PC-3 (cell line): ENCODE measurements around the gene IFT122. TPM values are rescaled to one million over a fixed set of nuclear protein-coding genes. Genes with fewer than 3 reads are reported as not detected.

Experiments used
- ATAC-seq: fragments of 200-7000 bp; cut with Tn5 transposase; 2 replicates; pipeline ENCODE4 v1.9.1; 2020; ENCODE audit warnings: mild to moderate bottlenecking, moderate library complexity
- BruUV-seq: library from RNA; stranded (reverse); fragments of 400-500 nt; replicated peaks from 2 replicates; lab custom pipeline; 2021; lab: Mats Ljungman, UMichigan
- CTCF ChIA-PET: fragments of 300-600 bp; sonication (Branson Sonifier 250); formaldehyde crosslinking; loops from one replicate; lab custom pipeline; 2022; ENCODE audit warnings: antibody characterized with exemption; lab: Charles Lee
- POLR2A ChIA-PET: fragments of 300-600 bp; sonication (Branson Sonifier 250); formaldehyde crosslinking; loops from one replicate; lab custom pipeline; 2022; ENCODE audit warnings: antibody characterized with exemption; ENCODE audit not compliant: unreplicated experiment; lab: Charles Lee
- DNase-seq: peaks from one replicate; pipeline ENCODE4 v3.0.0-alpha.2; 2015
- H2AFZ ChIP-seq: fragments of 300-600 bp; sonication (generic); 2 replicates; pipeline ENCODE4 v1.6.0; 2016; ENCODE audit warnings: antibody characterized with exemption, low read length
- H3F3A ChIP-seq: fragments of 300-600 bp; sonication (generic); one replicate; pipeline ENCODE4 v1.6.0; 2017; ENCODE audit warnings: antibody characterized with exemption, low read length, control low read depth, mild to moderate bottlenecking; ENCODE audit not compliant: unreplicated experiment
- H3K27ac ChIP-seq: fragments of 300-600 bp; sonication (generic); 2 replicates; pipeline ENCODE4 v1.5.1; 2016; ENCODE audit warnings: mild to moderate bottlenecking, low read length
- H3K27me3 ChIP-seq: fragments of 300-600 bp; sonication (generic); 2 replicates; pipeline ENCODE4 v1.6.1; 2016; ENCODE audit warnings: low read length, mixed read lengths
- H3K36me3 ChIP-seq: fragments of 300-600 bp; sonication (generic); 2 replicates; pipeline ENCODE4 v1.6.1; 2016; ENCODE audit warnings: low read depth, mixed run types, low read length, mixed read lengths
- H3K4me1 ChIP-seq: fragments of 300-600 bp; sonication (generic); 2 replicates; pipeline ENCODE4 v1.5.1; 2016; ENCODE audit warnings: low read length; ENCODE audit not compliant: insufficient read depth
- H3K4me2 ChIP-seq: fragments of 300-600 bp; sonication (generic); 2 replicates; pipeline ENCODE4 v1.6.0; 2016; ENCODE audit warnings: low read length
- H3K4me3 ChIP-seq: fragments of 300-600 bp; sonication (generic); 2 replicates; pipeline ENCODE4 v1.5.1; 2016; ENCODE audit warnings: mild to moderate bottlenecking, low read length, mixed read lengths
- H3K79me2 ChIP-seq: fragments of 300-600 bp; sonication (generic); 2 replicates; pipeline ENCODE4 v1.6.1; 2017; ENCODE audit warnings: low read length, mixed read lengths
- H3K9ac ChIP-seq: fragments of 300-600 bp; sonication (generic); 2 replicates; pipeline ENCODE4 v1.6.0; 2016; ENCODE audit warnings: mild to moderate bottlenecking, low read length
- H3K9me2 ChIP-seq: fragments of 300-600 bp; sonication (generic); replicated peaks from 2 replicates; pipeline ENCODE4 v1.6.1; 2016; ENCODE audit warnings: mixed run types, low read length, mixed read lengths
- H3K9me3 ChIP-seq: fragments of 300-600 bp; sonication (generic); 2 replicates; pipeline ENCODE4 v1.6.1; 2016; ENCODE audit warnings: low read length, mixed read lengths
- H4K20me1 ChIP-seq: fragments of 300-600 bp; sonication (generic); 2 replicates; pipeline ENCODE4 v1.6.1; 2016; ENCODE audit warnings: low read length, mixed read lengths
- EZH2 ChIP-seq: fragments of 300-600 bp; sonication (generic); IDR thresholded peaks from one replicate; pipeline ENCODE4 v1.6.1; 2017; ENCODE audit warnings: antibody characterized with exemption, mild to moderate bottlenecking, low read length; ENCODE audit not compliant: unreplicated experiment
- EZH2phosphoT487 ChIP-seq: fragments of 300-600 bp; sonication (generic); IDR thresholded peaks from 2 replicates; pipeline ENCODE4 v1.6.1; 2018; ENCODE audit warnings: mild to moderate bottlenecking, antibody characterized with exemption, low read length, borderline replicate concordance
- intact Hi-C: fragments of 100-400 bp; cut with micrococcal nuclease; formaldehyde crosslinking; loops from 2 replicates; pipeline ENCODE4 v1.9.0; 2023
- total RNA-seq: library from RNA; depleted of rRNA; stranded (reverse); fragments of >200 nt; gene quantifications from 2 replicates; pipeline ENCODE4 v1.2.3, GENCODE V29; 2014
- TF ChIP-seq, protein P1 (sequence below): fragments of 300-600 bp; sonication (generic); conservative IDR thresholded peaks from 2 replicates; pipeline ENCODE4 v1.5.1; 2017; ENCODE audit warnings: antibody characterized with exemption, low read depth, mild to moderate bottlenecking, low read length

Gene IFT122
- total RNA-seq, 1 experiment from 2014 or later, result 10.2 TPM

DNA sequence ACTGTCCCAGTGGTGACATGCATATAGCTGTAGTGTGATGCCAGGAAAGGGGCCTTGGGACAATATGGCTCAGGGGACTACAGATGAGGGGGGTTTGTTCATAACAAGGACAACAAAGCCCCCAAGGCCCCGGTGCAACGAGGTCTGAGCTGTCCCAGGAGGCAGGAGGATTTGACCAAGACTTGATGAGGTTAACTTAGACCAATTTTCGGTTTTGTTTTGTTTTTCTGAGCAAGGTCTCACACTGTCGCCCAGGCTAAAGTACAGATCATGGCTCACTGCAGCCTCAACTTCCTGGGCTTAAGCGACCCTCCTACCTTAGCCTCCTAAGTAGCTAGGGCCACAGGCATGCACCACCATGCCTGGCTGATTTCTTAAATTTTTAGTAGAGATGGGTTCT is 35.4 kb upstream of the IFT122 start:
- Histone ChIP-seq H3F3A (no peaks in the 10 kb centered on the region), H2AFZ (no peak overlapping the region), H4K20me1 (no peaks in the 10 kb centered on the region), H3K27ac (no peak overlapping the region), H3K9me3 (no peaks in the 10 kb centered on the region), H3K4me2 (no peak overlapping the region), H3K4me1 (no peaks in the 10 kb centered on the region), H3K27me3 (no peaks in the 10 kb centered on the region), H3K9ac (no peak overlapping the region), H3K36me3 (no peaks in the 10 kb centered on the region), H3K79me2 (no peaks in the 10 kb centered on the region), H3K9me2 (no peaks in the 10 kb centered on the region), H3K4me3 (no peak overlapping the region)
- no peak for TF ChIP-seq EZH2
- TF ChIP-seq, protein P1, sequence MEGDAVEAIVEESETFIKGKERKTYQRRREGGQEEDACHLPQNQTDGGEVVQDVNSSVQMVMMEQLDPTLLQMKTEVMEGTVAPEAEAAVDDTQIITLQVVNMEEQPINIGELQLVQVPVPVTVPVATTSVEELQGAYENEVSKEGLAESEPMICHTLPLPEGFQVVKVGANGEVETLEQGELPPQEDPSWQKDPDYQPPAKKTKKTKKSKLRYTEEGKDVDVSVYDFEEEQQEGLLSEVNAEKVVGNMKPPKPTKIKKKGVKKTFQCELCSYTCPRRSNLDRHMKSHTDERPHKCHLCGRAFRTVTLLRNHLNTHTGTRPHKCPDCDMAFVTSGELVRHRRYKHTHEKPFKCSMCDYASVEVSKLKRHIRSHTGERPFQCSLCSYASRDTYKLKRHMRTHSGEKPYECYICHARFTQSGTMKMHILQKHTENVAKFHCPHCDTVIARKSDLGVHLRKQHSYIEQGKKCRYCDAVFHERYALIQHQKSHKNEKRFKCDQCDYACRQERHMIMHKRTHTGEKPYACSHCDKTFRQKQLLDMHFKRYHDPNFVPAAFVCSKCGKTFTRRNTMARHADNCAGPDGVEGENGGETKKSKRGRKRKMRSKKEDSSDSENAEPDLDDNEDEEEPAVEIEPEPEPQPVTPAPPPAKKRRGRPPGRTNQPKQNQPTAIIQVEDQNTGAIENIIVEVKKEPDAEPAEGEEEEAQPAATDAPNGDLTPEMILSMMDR, result no peak
- TF ChIP-seq EZH2phosphoT487, result no peak
- no peak for ATAC-seq
- BruUV-seq, result no TSS peak
- CTCF ChIA-PET, result no interaction called here
- intact Hi-C loops, result no loop called here
- POLR2A ChIA-PET, result no interaction called here
- DNase-seq, result no peak

DNA sequence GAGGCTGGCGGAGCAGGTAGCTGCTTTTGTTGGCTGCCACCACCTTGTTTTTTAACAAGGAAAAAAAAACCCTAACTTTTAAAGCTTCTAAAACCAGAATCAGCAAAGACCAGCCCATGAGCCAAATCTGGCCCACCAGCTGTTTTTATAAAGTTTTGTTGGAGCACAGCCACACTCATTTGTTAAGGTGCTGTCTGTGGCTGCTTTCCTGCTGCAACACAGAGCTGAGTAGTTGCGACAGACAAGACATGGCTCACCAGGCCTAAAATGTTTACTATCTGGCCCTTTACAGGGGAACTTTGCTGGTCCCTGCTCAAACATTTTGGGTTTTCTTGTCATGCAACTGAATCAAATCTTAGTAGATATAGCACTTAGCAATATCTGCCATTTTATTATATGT is 30.5 kb upstream of the IFT122 start:
- Histone ChIP-seq H3K4me1 (peaks cover 19% of the 10 kb centered on the region; the same call in 1 of the 2 replicates), H3K27me3 (no peaks in the 10 kb centered on the region), H3K36me3 (no peaks in the 10 kb centered on the region), H3K9me3 (no peaks in the 10 kb centered on the region), H3K9me2 (no peaks in the 10 kb centered on the region), H3F3A (no peaks in the 10 kb centered on the region), H3K79me2 (no peaks in the 10 kb centered on the region), H3K9ac (no peak overlapping the region), H3K4me3 (no peak overlapping the region), H3K27ac (no peak overlapping the region), H3K4me2 (no peak overlapping the region), H2AFZ (no peak overlapping the region), H4K20me1 (no peaks in the 10 kb centered on the region)
- DNase-seq (no peak), ATAC-seq (no peak)
- POLR2A ChIA-PET, result interaction anchor here (0.6 kb wide), 1 partner anchor 82 kb away, joined by 3 read pairs; no protein-coding TSS in a partner anchor
- CTCF ChIA-PET, result no interaction called here
- intact Hi-C loops, result no loop called here
- BruUV-seq, result no TSS peak
- TF ChIP-seq, protein P1, result no peak
- TF ChIP-seq EZH2, result no peak
- TF ChIP-seq EZH2phosphoT487, result no peak

DNA sequence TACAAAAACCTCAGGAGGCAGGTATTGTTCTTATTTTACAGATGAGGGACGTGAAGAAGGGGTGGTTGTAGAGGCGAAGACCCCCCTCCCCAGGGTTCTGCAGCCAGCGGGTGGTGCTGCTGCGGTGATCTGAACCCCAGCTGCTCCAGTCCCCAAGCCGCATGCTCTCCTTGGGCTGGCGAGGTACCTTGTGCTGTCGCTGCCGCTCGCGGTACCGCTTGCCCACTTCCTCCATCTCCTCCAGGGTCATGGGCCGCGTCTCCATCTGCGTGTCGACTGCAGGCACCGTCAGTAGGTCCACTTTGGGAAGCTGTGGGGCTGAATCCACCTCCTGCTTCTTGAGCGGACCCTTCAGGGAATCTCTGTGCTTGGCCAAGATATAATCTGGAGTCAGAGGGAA is 29.1 kb upstream of the IFT122 start:
- ATAC-seq (no peak), DNase-seq (no peak)
- TF ChIP-seq, protein P1, result no peak
- TF ChIP-seq EZH2 (no peak), EZH2phosphoT487 (no peak)
- H3K4me3 ChIP-seq, result no peak overlapping the region
- H3K4me2 ChIP-seq, result no peak overlapping the region
- no TSS peak for BruUV-seq
- no peak overlapping the region for H3K9ac ChIP-seq
- no peaks in the 10 kb centered on the region for H3K9me3 ChIP-seq
- H4K20me1 ChIP-seq, result no peaks in the 10 kb centered on the region
- no peaks in the 10 kb centered on the region for H3K27me3 ChIP-seq
- ChIA-PET POLR2A (no interaction called here), CTCF (no interaction called here)
- H3K27ac ChIP-seq, result no peak overlapping the region
- no peaks in the 10 kb centered on the region for H3K36me3 ChIP-seq
- no peaks in the 10 kb centered on the region for H3K79me2 ChIP-seq
- H3K9me2 ChIP-seq, result no peaks in the 10 kb centered on the region
- no peaks in the 10 kb centered on the region for H3F3A ChIP-seq
- H3K4me1 ChIP-seq, result peaks cover 21% of the 10 kb centered on the region; the same call in 1 of the 2 replicates
- H2AFZ ChIP-seq, result no peak overlapping the region
- intact Hi-C loops, result no loop called here
